ENCODE results near the gene CAPN5. TPM values are rescaled to one million over a fixed set of nuclear protein-coding genes. Genes with fewer than 3 reads are reported as not detected.

CAPN5 gene
- total RNA-seq, 1 donor = 14.7 TPM

DNA sequence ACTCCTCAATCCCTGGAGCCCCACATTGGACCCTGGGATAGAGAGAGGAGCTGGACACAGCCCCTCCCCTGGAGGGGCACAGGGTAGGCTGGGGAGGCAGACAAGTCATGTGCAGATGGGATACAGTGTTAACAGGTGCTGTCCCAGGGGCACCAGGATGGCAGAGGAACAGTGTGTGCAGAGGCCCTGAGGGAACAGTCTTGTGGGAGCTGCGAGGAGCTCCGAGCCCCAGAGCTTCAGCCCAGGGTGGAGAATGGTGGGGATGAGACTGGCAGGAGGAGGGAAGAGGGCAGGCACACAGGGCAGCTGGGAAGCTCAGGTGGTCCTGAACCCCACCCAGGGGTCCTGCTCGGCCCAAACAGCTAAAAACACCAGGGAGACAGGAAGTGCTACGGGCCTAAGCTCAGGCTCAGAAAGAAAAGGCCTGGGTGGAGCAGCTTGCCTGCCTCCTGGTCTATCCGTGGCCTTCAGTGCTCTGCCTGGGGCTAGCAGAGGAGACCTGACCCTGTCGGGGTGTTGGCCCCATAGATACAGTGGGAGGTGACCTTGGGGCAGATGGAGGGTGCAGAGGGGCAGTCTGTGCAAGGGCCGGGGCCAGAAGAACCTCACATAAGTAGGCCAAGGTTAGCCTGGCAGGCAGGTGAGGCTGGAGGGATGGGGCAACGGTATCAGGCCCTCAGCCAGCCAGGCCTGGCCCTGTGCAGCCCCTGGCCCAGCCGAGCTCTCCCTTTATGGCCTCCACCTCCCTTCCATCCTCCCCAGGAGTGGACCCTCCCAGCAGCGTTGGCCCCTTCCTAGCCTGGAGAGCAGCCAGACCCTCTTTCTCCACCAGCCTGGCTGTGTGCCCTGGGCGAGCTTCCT is 15.4 kb downstream of the CAPN5 start:
- H3K4me3 ChIP-seq (ENCODE audit: low read depth, low read length) = no peak overlapping the region
- no peak for DNase-seq (ENCODE audit: low read depth)
- TF ChIP-seq, protein P1, sequence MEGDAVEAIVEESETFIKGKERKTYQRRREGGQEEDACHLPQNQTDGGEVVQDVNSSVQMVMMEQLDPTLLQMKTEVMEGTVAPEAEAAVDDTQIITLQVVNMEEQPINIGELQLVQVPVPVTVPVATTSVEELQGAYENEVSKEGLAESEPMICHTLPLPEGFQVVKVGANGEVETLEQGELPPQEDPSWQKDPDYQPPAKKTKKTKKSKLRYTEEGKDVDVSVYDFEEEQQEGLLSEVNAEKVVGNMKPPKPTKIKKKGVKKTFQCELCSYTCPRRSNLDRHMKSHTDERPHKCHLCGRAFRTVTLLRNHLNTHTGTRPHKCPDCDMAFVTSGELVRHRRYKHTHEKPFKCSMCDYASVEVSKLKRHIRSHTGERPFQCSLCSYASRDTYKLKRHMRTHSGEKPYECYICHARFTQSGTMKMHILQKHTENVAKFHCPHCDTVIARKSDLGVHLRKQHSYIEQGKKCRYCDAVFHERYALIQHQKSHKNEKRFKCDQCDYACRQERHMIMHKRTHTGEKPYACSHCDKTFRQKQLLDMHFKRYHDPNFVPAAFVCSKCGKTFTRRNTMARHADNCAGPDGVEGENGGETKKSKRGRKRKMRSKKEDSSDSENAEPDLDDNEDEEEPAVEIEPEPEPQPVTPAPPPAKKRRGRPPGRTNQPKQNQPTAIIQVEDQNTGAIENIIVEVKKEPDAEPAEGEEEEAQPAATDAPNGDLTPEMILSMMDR (IDR thresholded peaks at IDR 0.05; ENCODE audit: insufficient read depth, low read depth, low read length) = no peak

- H3K4me3 ChIP-seq (ENCODE audit: low read depth, low read length) = no peak overlapping the region
- TF ChIP-seq, protein P1 (IDR thresholded peaks at IDR 0.05; ENCODE audit: insufficient read depth, low read depth, low read length) = no peak
- peak; percentile 49 for DNase-seq (ENCODE audit: low read depth)
Measured at GRCh38 chr11:77082838-77083565, 16.2 kb downstream of the CAPN5 start.

GRCh38 chr11:77083566-77084245 is 16.9 kb downstream of the CAPN5 start:
- TF ChIP-seq, protein P1 (IDR thresholded peaks at IDR 0.05; ENCODE audit: insufficient read depth, low read depth, low read length) = no peak
- no peak for DNase-seq (ENCODE audit: low read depth)
- no peak overlapping the region for H3K4me3 ChIP-seq (ENCODE audit: low read depth, low read length)

- DNase-seq (ENCODE audit: low read depth) = no peak
- TF ChIP-seq, protein P1 (IDR thresholded peaks at IDR 0.05; ENCODE audit: insufficient read depth, low read depth, low read length) = no peak
Measured at GRCh38 chr11:77084581-77085191, 17.9 kb downstream of the CAPN5 start.

DNA sequence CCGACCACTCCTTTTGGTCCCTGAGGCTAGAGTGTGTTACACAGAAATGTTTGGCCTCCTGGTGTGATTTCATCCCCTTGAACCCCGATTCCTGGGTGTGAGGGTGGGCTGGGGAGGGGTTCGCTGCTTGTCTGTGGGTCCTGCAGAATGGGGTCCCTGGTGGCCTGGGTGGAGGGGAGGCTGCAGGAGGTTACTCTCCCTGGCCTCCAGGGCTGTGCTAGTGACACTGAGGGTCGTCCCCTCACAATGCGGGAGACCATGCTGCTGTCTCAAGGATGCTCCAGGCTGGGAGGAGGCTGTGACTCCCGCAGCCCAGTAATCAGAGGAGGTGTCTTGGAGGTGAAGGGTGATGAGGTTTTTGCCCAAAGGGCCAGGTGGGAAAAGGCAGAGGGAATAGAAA is 18.9 kb downstream of the CAPN5 start:
- TF ChIP-seq, protein P1 (IDR thresholded peaks at IDR 0.05; ENCODE audit: insufficient read depth, low read depth, low read length) = no peak
- no peak for DNase-seq (ENCODE audit: low read depth)
- H3K4me3 ChIP-seq (ENCODE audit: low read depth, low read length) = no peak overlapping the region

More at GRCh38 chr11:77084581-77085191, 17.9 kb downstream of the CAPN5 start:
- H3K4me3 ChIP-seq (ENCODE audit: low read depth, low read length) = no peak overlapping the region
